ENCODE results near the gene APOC4. TPM values are rescaled to one million over a fixed set of nuclear protein-coding genes. Genes with fewer than 3 reads are reported as not detected.

APOC4 gene
- total RNA-seq, 1 experiment from 2014 or later, result not detected

- DNase-seq (ENCODE audit: low spot score), result no peak
Measured at GRCh38 chr19:44993926-44994537, 52.0 kb downstream of the APOC4 start.

Other genes starting within 250 kb of the APOC4 start
- not detected in 2 replicates for gene CEACAM16, start 243.1 kb upstream of the APOC4 start, total RNA-seq (2014; rRNA removed; shearing (Covaris generic))
- 4.4 and 7.0 TPM in 2 replicates for gene BCL3, start 193.5 kb upstream of the APOC4 start, total RNA-seq (2014; rRNA removed; shearing (Covaris generic))
- not detected in 2 replicates for gene CBLC, start 164.3 kb upstream of the APOC4 start, total RNA-seq (2014; rRNA removed; shearing (Covaris generic))
- gene BCAM, start 133.1 kb upstream of the APOC4 start, total RNA-seq (2014; rRNA removed; shearing (Covaris generic)), result 8.2 and 11.2 TPM in 2 replicates
- 55.0 and 63.4 TPM in 2 replicates for gene NECTIN2, start 95.9 kb upstream of the APOC4 start, total RNA-seq (2014; rRNA removed; shearing (Covaris generic))
- 109 and 111 TPM in 2 replicates for gene TOMM40, start 51.0 kb upstream of the APOC4 start, total RNA-seq (2014; rRNA removed; shearing (Covaris generic))
- gene APOE, start 36.4 kb upstream of the APOC4 start, total RNA-seq (2014; rRNA removed; shearing (Covaris generic)), result 0.14 and 0.86 TPM in 2 replicates
- gene APOC1, start 27.6 kb upstream of the APOC4 start, total RNA-seq (2014; rRNA removed; shearing (Covaris generic)), result not detected in 2 replicates
- not detected in 2 replicates for gene APOC2, start 3.8 kb downstream of the APOC4 start, total RNA-seq (2014; rRNA removed; shearing (Covaris generic))
- gene CLPTM1, start 13.1 kb downstream of the APOC4 start, total RNA-seq (2014; rRNA removed; shearing (Covaris generic)), result 23.3 and 28.1 TPM in 2 replicates
- 6.0 and 9.3 TPM in 2 replicates for gene RELB, start 59.2 kb downstream of the APOC4 start, total RNA-seq (2014; rRNA removed; shearing (Covaris generic))
- gene CLASRP, start 96.8 kb downstream of the APOC4 start, total RNA-seq (2014; rRNA removed; shearing (Covaris generic)), result 29.9 and 42.5 TPM in 2 replicates
- 0.19 TPM in 1 of 2 replicates, not detected in the other for gene ZNF296, start 134.2 kb downstream of the APOC4 start, total RNA-seq (2014; rRNA removed; shearing (Covaris generic))
- 17.1 and 29.6 TPM in 2 replicates for gene GEMIN7, start 137.0 kb downstream of the APOC4 start, total RNA-seq (2014; rRNA removed; shearing (Covaris generic))
- 25.1 and 28.0 TPM in 2 replicates for gene PPP1R37, start 150.9 kb downstream of the APOC4 start, total RNA-seq (2014; rRNA removed; shearing (Covaris generic))
- not detected in 2 replicates for gene NKPD1, start 218.7 kb downstream of the APOC4 start, total RNA-seq (2014; rRNA removed; shearing (Covaris generic))
- gene TRAPPC6A, start 236.0 kb downstream of the APOC4 start, total RNA-seq (2014; rRNA removed; shearing (Covaris generic)), result 6.9 TPM in 2 replicates
- gene BLOC1S3, start 236.5 kb downstream of the APOC4 start, total RNA-seq (2014; rRNA removed; shearing (Covaris generic)), result 0.19 and 4.7 TPM in 2 replicates